Sigmoid colon (tissue), 7 donors: ENCODE results near the gene CCN2. TPM values are rescaled to one million over a fixed set of nuclear protein-coding genes. Genes with fewer than 3 reads are reported as not detected.

ENCODE experiments used
- DNase-seq: peaks from one replicate; pipeline ENCODE4 v3.0.0-alpha.2; 2019
- H3K27ac ChIP-seq, 4 donors: fragments of 200-600 bp; sonication (generic); one replicate each; pipeline ENCODE4 v1.5.1; 2016 to 2019; ENCODE audit warnings: mild to moderate bottlenecking in 1 of 4
- H3K27me3 ChIP-seq, 3 donors: fragments of 200-600 bp; sonication (generic); one replicate each; pipeline ENCODE4 v1.5.1; 2019; ENCODE audit warnings: mild to moderate bottlenecking in 1 of 3
- H3K36me3 ChIP-seq, 4 donors: fragments of 200-600 bp; sonication (generic); one replicate each; pipeline ENCODE4 v1.5.1; 2016 to 2019
- H3K4me1 ChIP-seq, 4 donors: fragments of 200-600 bp; sonication (generic); one replicate each; pipeline ENCODE4 v1.5.1; 2017 to 2019
- H3K4me3 ChIP-seq, 4 donors: fragments of 200-600 bp; sonication (generic); one replicate each; pipeline ENCODE4 v1.5.1; 2017 to 2019; ENCODE audit warnings: mild to moderate bottlenecking in 2 of 4, moderate library complexity in 1 of 4
- H3K9me3 ChIP-seq, 4 donors: fragments of 200-600 bp in 3 of 4; sonication (generic) in 3 of 4; one replicate each; pipeline versions ENCODE4 v1.5.1 to v1.6.1; 2013 to 2019
- EP300 ChIP-seq, 4 donors: sonication (generic); formaldehyde crosslinking; IDR thresholded peaks; one replicate each; pipeline ENCODE4 v1.6.1; 2017; ENCODE audit warnings: antibody characterized with exemption in 4 of 4
- POLR2A ChIP-seq, 2 donors: fragments of 450-650 bp; IDR thresholded peaks; one replicate each; pipeline ENCODE4 v1.6.1; 2016; ENCODE audit warnings: antibody characterized with exemption in 2 of 2, mild to moderate bottlenecking in 2 of 2, moderate library complexity in 2 of 2
- POLR2AphosphoS5 ChIP-seq, 4 donors: sonication (generic); formaldehyde crosslinking; IDR thresholded peaks; one replicate each; pipeline ENCODE4 v1.6.1; 2017; ENCODE audit warnings: antibody characterized with exemption in 4 of 4
- whole genome bisulfite sequencing, 2 donors: extraction: QIAGEN DNeasy Blood & Tissue Kit; methylation state at CpG; one replicate each; pipeline ENCODE4 v1.1.7; 2013; 5-methylcytosine and 5-hydroxymethylcytosine counted together
- intact Hi-C: fragments of 100-400 bp; cut with DNase I; formaldehyde crosslinking; loops from one replicate; pipeline ENCODE4 v1.15.1; 2023
- polyA plus RNA-seq, 3 donors: library from polyadenylated mRNA; stranded (reverse); fragments of 200-250 nt; gene quantifications; one replicate each; pipeline ENCODE4 v1.2.3, GENCODE V29; 2013
- total RNA-seq, 4 donors: library from RNA; depleted of rRNA; stranded (reverse); fragments of >200 nt; gene quantifications; one replicate each; pipeline ENCODE4 v1.1.0, GENCODE V29; 2016
- TF ChIP-seq, protein P1 (sequence below), 4 experiments: fragments of 450-650 bp in 3 of 4; fragments of 200-600 bp in 1 of 4; IDR thresholded peaks; one replicate each; pipeline ENCODE4 v1.5.1; 2016 to 2019; ENCODE audit warnings: antibody characterized with exemption in 4 of 4, mild to moderate bottlenecking in 3 of 4, moderate library complexity in 2 of 4
- donor health status: healthy with polysubstance abuse.
- donor health status: Bipolar disorder and iron deficiency.
- donor health status: healthy.

Gene CCN2
- total and polyA plus RNA-seq, 7 donors, result 7.4 to 179 (median 43.5) TPM

- WGBS, 2 donors, result 79 to 91% methylated on average over 3 of the region's 3 CpGs
- Histone ChIP-seq H3K27me3 (no peaks in the 10 kb centered on the region), H3K36me3 (no peaks in the 10 kb centered on the region), H3K4me3 (no peak overlapping the region), H3K9me3 (no peaks in the 10 kb centered on the region), H3K4me1 (peaks cover 0 to 41% (median 21%) of the 10 kb centered on the region in 4 donors), H3K27ac (no peak overlapping the region)
- intact Hi-C loops, result no loop called here
- TF ChIP-seq POLR2A (IDR thresholded peaks at IDR 0.05), result no peak
- TF ChIP-seq POLR2AphosphoS5 (IDR thresholded peaks at IDR 0.05), result no peak
- TF ChIP-seq EP300 (IDR thresholded peaks at IDR 0.05), result no peak
- TF ChIP-seq, protein P1, sequence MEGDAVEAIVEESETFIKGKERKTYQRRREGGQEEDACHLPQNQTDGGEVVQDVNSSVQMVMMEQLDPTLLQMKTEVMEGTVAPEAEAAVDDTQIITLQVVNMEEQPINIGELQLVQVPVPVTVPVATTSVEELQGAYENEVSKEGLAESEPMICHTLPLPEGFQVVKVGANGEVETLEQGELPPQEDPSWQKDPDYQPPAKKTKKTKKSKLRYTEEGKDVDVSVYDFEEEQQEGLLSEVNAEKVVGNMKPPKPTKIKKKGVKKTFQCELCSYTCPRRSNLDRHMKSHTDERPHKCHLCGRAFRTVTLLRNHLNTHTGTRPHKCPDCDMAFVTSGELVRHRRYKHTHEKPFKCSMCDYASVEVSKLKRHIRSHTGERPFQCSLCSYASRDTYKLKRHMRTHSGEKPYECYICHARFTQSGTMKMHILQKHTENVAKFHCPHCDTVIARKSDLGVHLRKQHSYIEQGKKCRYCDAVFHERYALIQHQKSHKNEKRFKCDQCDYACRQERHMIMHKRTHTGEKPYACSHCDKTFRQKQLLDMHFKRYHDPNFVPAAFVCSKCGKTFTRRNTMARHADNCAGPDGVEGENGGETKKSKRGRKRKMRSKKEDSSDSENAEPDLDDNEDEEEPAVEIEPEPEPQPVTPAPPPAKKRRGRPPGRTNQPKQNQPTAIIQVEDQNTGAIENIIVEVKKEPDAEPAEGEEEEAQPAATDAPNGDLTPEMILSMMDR (IDR thresholded peaks at IDR 0.05), result no peak
- DNase-seq, result no peak
Observed at GRCh38 chr6:131981624-131981978, 30.4 kb upstream of the CCN2 start.

GRCh38 chr6:131980791-131981623 lies 29.8 kb upstream of the CCN2 start:
- intact Hi-C loops, result no loop called here
- no peaks in the 10 kb centered on the region for H3K9me3 ChIP-seq
- H3K27me3 ChIP-seq, result no peaks in the 10 kb centered on the region
- H3K4me3 ChIP-seq, result no peak overlapping the region
- no peak for DNase-seq
- no peaks in the 10 kb centered on the region for H3K36me3 ChIP-seq
- TF ChIP-seq POLR2A (IDR thresholded peaks at IDR 0.05) (no peak), EP300 (IDR thresholded peaks at IDR 0.05) (no peak), POLR2AphosphoS5 (IDR thresholded peaks at IDR 0.05) (no peak)
- TF ChIP-seq, protein P1 (IDR thresholded peaks at IDR 0.05), result no peak
- 10 to 47% methylated on average over 8 of the region's 8 CpGs for WGBS, 2 donors
- H3K4me1 ChIP-seq, result peaks cover 0 to 42% (median 22%) of the 10 kb centered on the region in 4 donors
- H3K27ac ChIP-seq, result peak overlapping the region in 1 of 4 donors; percentile 3

DNA sequence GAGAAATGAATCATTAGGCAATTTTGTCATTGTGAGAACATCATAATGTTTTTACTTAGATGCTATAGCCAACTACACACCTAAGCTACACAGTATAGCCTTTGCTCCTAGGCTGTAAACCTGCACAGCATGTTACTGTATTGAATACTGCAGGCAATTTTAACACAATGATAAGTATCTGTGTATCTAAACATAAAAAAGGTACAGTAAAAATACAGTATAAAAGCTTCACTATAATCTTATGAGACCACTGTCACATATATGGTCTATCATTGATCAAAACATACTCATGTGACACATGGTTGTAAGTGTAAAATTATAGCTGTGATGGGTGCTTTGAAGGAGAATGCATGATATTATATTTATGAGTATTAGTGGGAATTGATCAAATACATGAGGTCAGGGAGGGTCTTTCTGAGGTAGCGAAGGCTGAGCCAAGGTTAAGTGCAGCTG lies 29.2 kb upstream of the CCN2 start:
- intact Hi-C loops, result no loop called here
- Histone ChIP-seq H3K36me3 (no peaks in the 10 kb centered on the region), H3K4me3 (no peak overlapping the region), H3K9me3 (no peaks in the 10 kb centered on the region), H3K4me1 (peaks cover 0 to 42% (median 22%) of the 10 kb centered on the region in 4 donors), H3K27me3 (no peaks in the 10 kb centered on the region), H3K27ac (peak overlapping the region in 1 of 4 donors; percentile 3)
- 15 to 67% methylated on average over 1 of the region's 1 CpG for WGBS, 2 donors
- TF ChIP-seq, protein P1 (IDR thresholded peaks at IDR 0.05), result no peak
- TF ChIP-seq EP300 (IDR thresholded peaks at IDR 0.05) (no peak), POLR2AphosphoS5 (IDR thresholded peaks at IDR 0.05) (no peak), POLR2A (IDR thresholded peaks at IDR 0.05) (no peak)
- DNase-seq, result no peak

DNA sequence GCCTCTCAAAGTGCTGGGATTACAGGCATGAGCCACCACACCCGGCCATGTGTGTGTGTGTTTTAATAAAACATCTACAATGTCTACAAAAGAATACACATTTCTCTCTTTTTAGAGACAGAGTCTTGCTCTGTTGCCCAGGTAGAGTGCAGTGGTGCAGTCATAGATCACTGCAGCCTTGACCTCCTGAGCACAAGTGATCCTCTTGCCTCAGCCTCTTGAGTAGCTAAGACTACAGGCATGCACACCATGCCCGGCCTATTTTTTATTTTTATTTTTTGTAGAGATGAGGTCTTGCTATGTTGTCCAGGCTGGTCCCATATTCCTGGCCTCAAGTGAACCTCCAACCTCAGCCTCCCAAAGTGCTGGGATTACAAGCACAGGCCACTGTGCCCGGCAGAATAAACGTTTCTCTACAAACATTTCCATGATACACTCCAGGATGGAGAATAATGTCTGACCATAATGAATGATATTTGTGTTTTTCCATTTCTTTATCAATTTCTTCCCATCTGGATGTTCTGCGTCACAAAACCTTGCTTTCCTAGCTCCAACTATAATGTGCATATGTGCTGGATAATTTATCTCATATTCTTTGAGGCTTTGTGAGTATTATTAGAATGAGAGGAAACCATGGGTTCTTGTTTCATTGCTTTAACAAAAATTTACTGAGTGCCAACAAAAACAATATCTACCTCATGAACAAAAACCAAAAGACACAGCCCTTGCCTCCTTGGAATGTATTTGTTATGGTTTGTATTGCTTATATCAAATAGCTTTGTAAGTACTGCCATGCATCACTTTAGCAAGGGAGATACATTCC lies 28.6 kb upstream of the CCN2 start:
- Histone ChIP-seq H3K27me3 (no peaks in the 10 kb centered on the region), H3K4me1 (peaks cover 0 to 42% (median 22%) of the 10 kb centered on the region in 4 donors), H3K27ac (peak overlapping the region in 1 of 4 donors; percentile 3), H3K36me3 (no peaks in the 10 kb centered on the region), H3K9me3 (no peaks in the 10 kb centered on the region), H3K4me3 (no peak overlapping the region)
- 77 to 88% methylated on average over 5 of the region's 5 CpGs for WGBS, 2 donors
- no peak for DNase-seq
- intact Hi-C loops, result no loop called here
- TF ChIP-seq POLR2A (IDR thresholded peaks at IDR 0.05) (no peak), EP300 (IDR thresholded peaks at IDR 0.05) (no peak), POLR2AphosphoS5 (IDR thresholded peaks at IDR 0.05) (no peak)
- TF ChIP-seq, protein P1 (IDR thresholded peaks at IDR 0.05), result no peak
